ENCODE measurements around the gene CFL2.
A peak's percentile ranks its signal among the peaks of the same experiment; 100 is the strongest.
"Not testable (repeated sequence)": the region's sequence is repeated elsewhere in the genome, so short reads cannot be mapped to it uniquely, and the experiment has no call there.

The CFL2 gene

DNA sequence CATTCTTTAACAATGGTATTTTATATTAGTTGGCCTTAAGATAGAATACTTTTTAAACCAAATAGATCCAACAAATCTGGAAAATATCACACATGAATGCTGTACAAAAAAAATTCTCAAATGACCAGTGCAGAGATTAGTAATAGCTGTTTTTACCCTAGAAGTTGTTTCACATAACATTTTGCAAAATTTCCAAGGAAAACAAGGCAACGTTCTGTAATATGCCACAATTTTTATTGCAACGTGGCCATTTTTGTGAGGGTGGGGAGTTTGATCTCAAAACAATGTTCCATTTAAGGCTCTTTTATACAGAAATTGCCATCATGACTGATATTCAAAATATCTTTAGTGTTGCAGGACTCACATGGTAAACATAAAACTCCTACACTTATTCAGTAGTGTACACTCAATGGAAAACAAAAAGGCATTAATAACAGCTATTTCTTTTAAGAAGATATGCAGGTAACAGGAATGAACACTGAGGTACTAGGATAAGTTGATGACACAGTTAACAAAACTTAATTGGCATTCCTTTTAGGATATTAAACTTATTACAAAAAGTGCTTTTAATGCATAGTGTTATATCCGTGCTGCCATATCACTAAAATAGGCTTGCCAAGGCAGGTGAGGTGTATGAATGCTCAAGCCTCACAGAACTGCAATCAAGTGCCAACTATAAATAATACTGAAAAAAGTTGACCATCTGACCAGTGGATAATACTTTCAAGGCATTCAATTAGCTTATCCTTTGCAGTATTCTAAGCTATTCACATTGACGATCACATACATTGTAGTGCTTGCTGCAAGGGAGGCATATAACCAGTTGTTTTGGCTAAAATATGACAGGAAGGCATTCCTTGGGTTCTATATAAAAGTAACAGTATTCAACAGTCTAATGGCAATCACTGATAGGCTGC is 2.3 kb downstream of the CFL2 start:
- DNase-seq (ENCODE audit: low spot score): no peak

DNA sequence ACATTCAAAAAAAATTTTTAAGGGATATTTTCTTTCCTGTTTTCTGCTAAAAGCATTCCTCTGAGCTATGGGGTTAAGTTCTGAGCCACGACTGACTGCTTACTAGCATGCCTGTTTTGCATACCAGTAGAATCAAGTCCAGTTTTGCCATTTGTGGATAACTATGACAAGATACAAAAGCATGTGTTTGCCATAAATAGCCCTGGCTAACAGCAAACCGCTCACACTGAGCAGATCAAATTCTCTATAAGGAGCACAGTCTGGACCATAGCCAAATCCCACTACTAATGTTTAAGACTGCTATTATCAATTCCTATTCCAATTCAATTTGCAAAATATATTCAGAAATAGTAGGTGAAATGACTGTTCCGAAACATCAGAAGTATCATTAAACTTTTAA is 3.2 kb downstream of the CFL2 start:
- DNase-seq (ENCODE audit: low spot score): peak; percentile 58

- DNase-seq (ENCODE audit: low spot score): no peak
Measured at GRCh38 chr14:34710744-34711143, 3.6 kb downstream of the CFL2 start.

GRCh38 chr14:34710006-34710405 is 4.4 kb downstream of the CFL2 start:
- no peak for DNase-seq (ENCODE audit: low spot score)

- DNase-seq (ENCODE audit: low spot score): no peak
Measured at GRCh38 chr14:34707722-34708121, 6.7 kb downstream of the CFL2 start.

- no peak for DNase-seq (ENCODE audit: low spot score)
Measured at GRCh38 chr14:34701808-34702207, 12.6 kb downstream of the CFL2 start.

DNA sequence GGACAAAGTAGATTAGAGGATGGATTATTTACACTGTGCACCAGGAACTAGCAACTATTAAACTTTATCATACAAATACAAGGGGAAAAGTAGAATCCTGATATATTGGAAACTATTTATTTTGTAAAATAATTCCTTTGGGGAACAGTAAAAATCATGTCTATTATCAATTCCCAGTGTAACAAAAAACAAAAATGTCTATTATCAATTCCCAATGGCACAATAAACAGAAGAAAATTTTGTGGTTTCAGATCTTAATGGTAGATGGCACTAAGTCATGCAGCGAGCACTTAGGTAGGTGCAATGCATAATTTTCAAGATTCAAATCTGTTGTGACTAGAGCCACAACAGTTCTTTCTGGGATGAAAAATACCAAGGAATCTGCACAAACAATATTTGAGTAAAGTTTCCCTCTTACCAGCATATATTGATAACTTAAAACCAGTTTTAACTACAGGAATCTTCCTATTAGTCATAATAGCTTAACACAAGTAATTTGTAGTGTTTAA is 13.7 kb downstream of the CFL2 start:
- no peak for DNase-seq (ENCODE audit: low spot score)

GRCh38 chr14:34699873-34700621 is 14.3 kb downstream of the CFL2 start:
- DNase-seq (ENCODE audit: low spot score): peak; percentile 90

- DNase-seq (ENCODE audit: low spot score): not testable (repeated sequence)
Measured at GRCh38 chr14:34694216-34694615, 20.2 kb downstream of the CFL2 start.

- DNase-seq (ENCODE audit: low spot score): no peak
Measured at GRCh38 chr14:34693228-34693939, 21.0 kb downstream of the CFL2 start.

GRCh38 chr14:34692898-34693227 is 21.5 kb downstream of the CFL2 start:
- DNase-seq (ENCODE audit: low spot score): no peak

GRCh38 chr14:34692348-34692747 is 22.0 kb downstream of the CFL2 start:
- no peak for DNase-seq (ENCODE audit: low spot score)

GRCh38 chr14:34691206-34691605 is 23.2 kb downstream of the CFL2 start:
- no peak for DNase-seq (ENCODE audit: low spot score)

GRCh38 chr14:34688470-34689206 is 25.8 kb downstream of the CFL2 start:
- DNase-seq (ENCODE audit: low spot score): no peak

DNA sequence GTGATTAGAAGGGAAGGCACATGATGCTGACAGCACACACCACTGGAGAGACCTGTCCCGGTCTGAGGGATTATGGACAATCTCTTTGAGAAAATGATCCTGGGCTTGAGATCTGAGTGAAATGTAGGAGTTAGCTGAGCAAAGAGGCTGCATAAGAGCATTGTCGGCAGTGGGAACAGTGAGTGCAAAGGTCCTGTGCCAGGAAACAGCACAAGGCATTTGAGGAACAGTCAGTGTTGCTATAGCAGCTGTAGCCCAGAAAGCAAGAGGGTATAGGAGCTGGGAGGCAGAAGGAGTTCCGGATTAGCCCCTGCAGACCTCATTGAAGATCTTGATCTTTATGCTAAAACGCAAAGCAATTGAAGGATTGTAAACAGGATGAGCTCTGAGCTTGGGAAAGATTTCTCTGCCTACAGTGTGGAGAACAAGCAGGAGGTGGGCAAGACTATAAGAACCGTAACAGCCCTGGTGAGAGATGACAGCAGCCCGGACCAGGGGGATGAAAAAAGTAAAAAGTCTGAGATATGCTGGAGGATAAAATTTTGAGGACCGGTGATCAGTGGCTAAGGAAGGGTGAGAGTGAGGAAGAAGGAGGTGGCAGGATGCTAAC is 28.5 kb downstream of the CFL2 start:
- no peak for DNase-seq (ENCODE audit: low spot score)

DNA sequence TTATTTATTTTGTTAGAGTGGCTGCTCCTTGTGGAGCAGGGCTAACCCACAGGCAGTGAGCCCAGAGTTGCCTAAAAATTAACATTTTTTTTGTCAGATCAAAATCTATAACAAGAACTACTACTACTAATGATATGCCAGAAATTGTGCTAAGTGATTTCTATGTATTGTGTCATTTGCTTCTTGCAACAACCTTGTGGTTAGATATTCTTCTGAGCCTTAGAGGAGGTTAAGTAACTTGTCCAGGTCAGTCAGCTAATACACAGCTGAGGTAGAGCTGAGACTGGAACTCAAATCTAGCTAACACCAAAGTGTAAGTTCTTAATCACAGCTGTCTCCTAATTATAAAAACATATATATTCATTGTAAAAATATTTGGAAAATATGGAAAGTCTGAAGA is 29.8 kb downstream of the CFL2 start:
- no peak for DNase-seq (ENCODE audit: low spot score)

DNA sequence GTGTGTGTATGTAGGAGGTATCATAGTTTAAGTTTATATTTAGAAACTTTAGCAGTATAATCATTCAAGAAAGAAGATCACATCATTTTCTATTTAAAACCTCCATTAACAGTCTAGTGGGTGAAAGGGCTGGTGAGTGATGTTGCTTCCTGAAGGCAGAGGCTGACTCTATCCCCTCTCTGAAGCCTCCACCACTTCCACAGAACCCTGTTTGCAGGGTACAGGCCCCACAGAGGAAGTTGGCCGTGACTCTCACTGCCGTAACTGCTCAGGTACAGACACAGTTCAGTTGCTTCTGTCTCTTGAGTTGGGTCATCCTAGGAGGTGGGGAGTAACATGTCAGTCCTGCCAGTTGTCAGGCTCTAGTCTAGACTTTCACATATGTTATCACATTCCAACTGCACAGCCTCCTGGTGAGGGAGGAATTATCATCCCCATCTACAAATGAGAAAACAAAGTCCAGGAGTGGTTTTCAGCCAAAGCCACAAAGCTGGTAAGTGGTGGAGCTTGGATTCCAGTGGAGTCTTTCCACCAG is 31.5 kb downstream of the CFL2 start:
- DNase-seq (ENCODE audit: low spot score): no peak

GRCh38 chr14:34680806-34681479 is 33.5 kb downstream of the CFL2 start:
- no peak for DNase-seq (ENCODE audit: low spot score)

GRCh38 chr14:34678735-34679134 is 35.7 kb downstream of the CFL2 start:
- DNase-seq (ENCODE audit: low spot score): no peak

GRCh38 chr14:34678306-34678705 is 36.1 kb downstream of the CFL2 start:
- no peak for DNase-seq (ENCODE audit: low spot score)
